Measurements from ENCODE around the gene SIGLEC9.

SIGLEC9 gene

DNA sequence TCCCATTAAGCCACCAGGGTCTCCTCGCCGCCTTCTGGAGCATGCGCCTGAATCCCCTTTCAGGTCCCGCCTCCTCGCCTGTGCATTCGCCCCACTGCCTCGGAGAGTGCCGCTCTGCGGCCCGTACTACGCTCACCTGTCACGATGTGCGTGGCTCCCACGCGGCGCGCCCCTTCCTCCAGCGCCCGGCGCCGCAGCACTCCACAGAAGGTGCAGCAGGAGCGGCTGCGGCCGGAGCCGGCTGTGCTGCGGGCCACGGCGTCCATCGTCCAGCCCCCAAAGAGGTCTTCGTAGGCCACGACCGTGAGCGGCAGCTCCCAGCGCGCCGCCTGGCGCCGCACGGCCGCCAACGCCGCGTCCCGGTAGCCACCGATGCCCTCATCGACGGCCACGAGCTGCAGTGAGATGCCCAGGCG, 20.8 kb upstream of the SIGLEC9 start:
- TF ChIP-seq, protein P1, sequence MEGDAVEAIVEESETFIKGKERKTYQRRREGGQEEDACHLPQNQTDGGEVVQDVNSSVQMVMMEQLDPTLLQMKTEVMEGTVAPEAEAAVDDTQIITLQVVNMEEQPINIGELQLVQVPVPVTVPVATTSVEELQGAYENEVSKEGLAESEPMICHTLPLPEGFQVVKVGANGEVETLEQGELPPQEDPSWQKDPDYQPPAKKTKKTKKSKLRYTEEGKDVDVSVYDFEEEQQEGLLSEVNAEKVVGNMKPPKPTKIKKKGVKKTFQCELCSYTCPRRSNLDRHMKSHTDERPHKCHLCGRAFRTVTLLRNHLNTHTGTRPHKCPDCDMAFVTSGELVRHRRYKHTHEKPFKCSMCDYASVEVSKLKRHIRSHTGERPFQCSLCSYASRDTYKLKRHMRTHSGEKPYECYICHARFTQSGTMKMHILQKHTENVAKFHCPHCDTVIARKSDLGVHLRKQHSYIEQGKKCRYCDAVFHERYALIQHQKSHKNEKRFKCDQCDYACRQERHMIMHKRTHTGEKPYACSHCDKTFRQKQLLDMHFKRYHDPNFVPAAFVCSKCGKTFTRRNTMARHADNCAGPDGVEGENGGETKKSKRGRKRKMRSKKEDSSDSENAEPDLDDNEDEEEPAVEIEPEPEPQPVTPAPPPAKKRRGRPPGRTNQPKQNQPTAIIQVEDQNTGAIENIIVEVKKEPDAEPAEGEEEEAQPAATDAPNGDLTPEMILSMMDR (conservative IDR thresholded peaks at IDR 0.05), result no peak

GRCh38 chr19:51107406-51108065, 17.2 kb upstream of the SIGLEC9 start:
- peak overlapping the region; percentile 79 for H3K27ac ChIP-seq
- TF ChIP-seq, protein P1 (conservative IDR thresholded peaks at IDR 0.05), result no peak; the same call in 1 of the 2 replicates

More for the DNA sequence above, 20.8 kb upstream of the SIGLEC9 start:
- H3K27ac ChIP-seq, result no peak overlapping the region

DNA sequence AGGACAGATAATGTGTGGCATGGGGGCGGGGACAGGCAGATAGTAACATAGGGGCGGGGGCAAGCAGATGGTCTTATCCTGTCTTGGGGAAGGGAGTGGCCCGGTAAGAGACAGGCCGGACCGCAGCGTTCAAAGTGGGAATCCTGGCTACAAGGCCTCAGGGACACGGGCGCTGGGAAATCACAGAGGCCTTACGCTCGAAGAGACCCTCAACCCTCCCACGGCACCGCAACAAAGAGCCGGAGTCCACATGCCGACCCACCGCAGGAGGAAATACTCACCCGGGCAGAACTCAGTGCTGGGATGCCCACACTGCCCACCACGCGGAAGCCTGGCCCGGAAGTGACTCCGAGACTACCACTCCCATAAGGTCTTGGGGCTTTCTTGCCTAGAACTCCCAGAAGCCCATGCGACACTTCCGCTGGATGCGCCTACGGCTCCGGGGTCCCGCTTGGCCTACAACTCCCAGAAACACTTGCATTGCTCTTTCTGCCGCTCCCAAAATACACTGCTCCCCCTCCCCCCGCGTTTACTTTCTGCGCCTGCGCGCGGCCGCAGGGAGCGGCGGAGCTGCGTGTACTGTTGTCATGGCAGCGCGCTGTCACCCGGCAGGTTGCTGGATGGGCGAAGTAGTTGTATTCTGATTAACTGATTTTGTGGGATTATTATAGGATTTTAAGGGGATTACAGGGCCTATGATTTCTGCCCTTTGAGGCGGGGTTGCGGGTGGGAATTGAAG, 16.5 kb upstream of the SIGLEC9 start, which contains the start of gene CTU1:
TSS of gene CTU1 (minus strand) at position 344 of the 739 bp plus-strand sequence. CDS start 3,840 bp downstream, outside the sequence.
- peak within 1 kb of the TSS; percentile 79 for H3K27ac ChIP-seq
- TF ChIP-seq, protein P1 (conservative IDR thresholded peaks at IDR 0.05), result no peak

GRCh38 chr19:51108805-51109146, 15.9 kb upstream of the SIGLEC9 start:
- TF ChIP-seq, protein P1 (conservative IDR thresholded peaks at IDR 0.05), result no peak
- H3K27ac ChIP-seq, result peak overlapping the region; percentile 79; the same call in 1 of the 2 replicates

DNA sequence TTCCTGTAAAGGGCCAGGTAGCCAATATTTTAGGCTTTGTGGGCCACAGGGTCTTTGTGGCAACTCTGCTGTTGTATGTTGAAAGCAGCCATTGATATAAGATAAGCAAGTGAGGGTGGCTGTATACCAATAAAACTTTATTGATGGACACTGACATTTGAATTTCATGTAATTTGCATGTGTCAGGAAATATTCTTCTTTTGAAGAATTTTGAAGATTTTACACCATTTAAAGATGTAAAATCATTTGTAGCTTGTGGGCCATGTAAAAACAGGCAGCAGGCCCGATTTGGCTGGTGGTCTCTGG, 14.1 kb upstream of the SIGLEC9 start:
- H3K27ac ChIP-seq, result no peak overlapping the region
- TF ChIP-seq, protein P1 (conservative IDR thresholded peaks at IDR 0.05), result no peak

DNA sequence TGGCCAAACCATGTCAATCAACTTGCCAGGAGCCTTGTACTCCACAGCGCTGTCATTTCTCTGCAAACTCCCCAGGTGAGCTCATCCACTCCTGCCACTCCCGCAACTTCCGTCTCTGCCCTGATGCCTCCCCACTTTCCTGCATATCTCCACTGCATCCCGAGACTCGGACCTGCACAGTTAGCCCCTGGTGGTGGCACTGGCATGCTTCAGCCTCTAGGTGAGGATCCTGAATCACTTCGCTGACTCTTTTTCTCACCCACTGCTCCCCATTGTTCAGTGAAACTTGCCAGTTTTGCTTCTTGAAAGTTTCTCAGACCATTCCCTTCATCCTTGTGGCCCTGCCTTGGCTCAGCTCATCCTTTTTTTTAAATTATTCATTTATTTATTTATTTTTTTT, 13.1 kb upstream of the SIGLEC9 start:
- TF ChIP-seq, protein P1 (conservative IDR thresholded peaks at IDR 0.05), result peak; percentile 63
- no peak overlapping the region for H3K27ac ChIP-seq

DNA sequence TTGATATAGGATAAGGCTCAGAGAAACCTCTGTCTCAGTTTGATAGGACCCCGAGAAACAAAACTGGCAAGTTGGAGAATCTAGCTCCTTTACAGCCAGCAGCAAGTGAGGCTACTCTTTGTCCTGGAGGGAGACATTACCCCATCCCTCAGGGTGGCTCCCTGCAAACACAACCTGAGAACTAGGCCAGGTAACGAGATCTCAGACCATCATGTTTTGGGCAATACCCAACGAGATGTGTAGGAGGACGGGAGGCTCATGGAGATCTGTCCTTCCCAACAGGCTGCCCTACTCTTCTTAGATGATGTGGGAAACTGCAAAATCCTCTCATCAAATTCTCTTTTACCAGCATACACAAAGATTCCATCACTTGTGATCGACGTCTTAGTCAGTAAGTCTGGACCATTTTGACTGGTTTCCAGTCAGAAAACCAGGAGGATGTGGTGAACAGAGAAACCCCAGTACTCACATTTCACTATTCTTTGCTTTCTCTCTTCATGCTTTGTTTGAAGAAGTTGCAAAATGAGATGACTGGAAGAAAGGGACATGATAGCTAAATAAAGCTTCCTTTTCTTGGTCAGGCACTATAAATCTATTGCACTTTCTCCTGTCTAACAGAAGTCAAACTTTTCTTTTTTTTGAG, 10.5 kb upstream of the SIGLEC9 start:
- no peak overlapping the region for H3K27ac ChIP-seq
- TF ChIP-seq, protein P1 (conservative IDR thresholded peaks at IDR 0.05), result no peak
